H1 (cell line): ENCODE measurements around the gene MRC2. TPM values are rescaled to one million over a fixed set of nuclear protein-coding genes. Genes with fewer than 3 reads are reported as not detected.
A peak's percentile ranks its signal among the peaks of the same experiment; 100 is the strongest.

Source experiments
- CTCF ChIA-PET: fragments of 300-600 bp; sonication (Branson Sonifier 250); formaldehyde crosslinking; loops from one replicate; lab custom pipeline; 2021; ENCODE audit not compliant: partially characterized antibody; lab: Charles Lee
- POLR2A ChIA-PET: fragments of 300-600 bp; sonication (Branson Sonifier 250); formaldehyde crosslinking; loops from one replicate; lab custom pipeline; 2021; ENCODE audit warnings: inconsistent platforms; ENCODE audit not compliant: partially characterized antibody; lab: Charles Lee
- DNase-seq, 2 experiments: peaks; one replicate each; pipeline versions ENCODE4 v3.0.0 to v3.0.0-alpha.2; 2010 to 2022; ENCODE audit warnings: low spot score in 2 of 2, low read depth in 1 of 2, mixed read lengths in 1 of 2
- FAIRE-seq: peaks from 2 replicates; lab custom pipeline; 2011; peaks lifted over from hg19 to GRCh38; lab: Jason Lieb, UNC
- H2AFZ ChIP-seq: 2 replicates; pipeline ENCODE4 v1.8.1; 2012; ENCODE audit warnings: low read length, inconsistent platforms
- H2AK5ac ChIP-seq: 2 replicates; pipeline ENCODE4 v1.6.1; 2013; ENCODE audit warnings: low read depth, low read length
- H2BK120ac ChIP-seq: replicated peaks from 2 replicates; pipeline ENCODE3; 2013; ENCODE audit warnings: low read depth, low read length, inconsistent platforms
- H2BK12ac ChIP-seq: 2 replicates; pipeline ENCODE4 v1.6.1; 2013; ENCODE audit warnings: low read depth, low read length
- H2BK15ac ChIP-seq: 2 replicates; pipeline ENCODE4 v1.6.1; 2013; ENCODE audit warnings: low read length
- H2BK20ac ChIP-seq: 2 replicates; pipeline ENCODE4 v1.6.1; 2013; ENCODE audit warnings: low read length
- H2BK5ac ChIP-seq: 2 replicates; pipeline ENCODE4 v1.6.1; 2013; ENCODE audit warnings: low read depth, low read length
- H3K14ac ChIP-seq: 2 replicates; pipeline ENCODE4 v1.6.1; 2013; ENCODE audit warnings: inconsistent platforms; ENCODE audit not compliant: insufficient read length
- H3K18ac ChIP-seq: 2 replicates; pipeline ENCODE4 v1.6.1; 2013; ENCODE audit warnings: low read length; ENCODE audit errors: extremely low read depth
- H3K23ac ChIP-seq: 2 replicates; pipeline ENCODE4 v1.6.1; 2013; ENCODE audit warnings: inconsistent platforms; ENCODE audit not compliant: insufficient read length
- H3K23me2 ChIP-seq: 2 replicates; pipeline ENCODE4 v1.6.1; 2013; ENCODE audit warnings: low read depth, low read length
- H3K27ac ChIP-seq: 2 replicates; pipeline ENCODE4 v1.6.1; 2011; ENCODE audit warnings: low read depth, low read length, inconsistent platforms
- H3K27me3 ChIP-seq, 4 experiments: replicated peaks in 1 of 4; 1 replicate in 1 of 4; 2 replicates in 3 of 4; pipeline versions ENCODE4 v1.6.1 to v1.8.1; 2011 to 2013; ENCODE audit warnings: low read length in 3 of 4, mild to moderate bottlenecking in 3 of 4, inconsistent platforms in 2 of 4, mixed read lengths in 2 of 4, moderate library complexity in 1 of 4; ENCODE audit not compliant: control insufficient read depth in 3 of 4, insufficient read depth in 3 of 4; ENCODE audit errors: extremely low read depth in 1 of 4
- H3K36me3 ChIP-seq, 4 experiments: 2 replicates each; pipeline versions ENCODE4 v1.6.1 to v1.8.1; 2011 to 2013; ENCODE audit warnings: mild to moderate bottlenecking in 4 of 4, low read length in 3 of 4, moderate library complexity in 2 of 4, control low read depth in 1 of 4, inconsistent platforms in 1 of 4; ENCODE audit not compliant: insufficient read depth in 4 of 4, control insufficient read depth in 2 of 4
- H3K4ac ChIP-seq: replicated peaks from 2 replicates; pipeline ENCODE3; 2013; ENCODE audit warnings: low read length, low read depth, mixed read lengths, inconsistent platforms; ENCODE audit not compliant: insufficient read length
- H3K4me1 ChIP-seq, 4 experiments: replicated peaks in 1 of 4; 1 replicate in 1 of 4; 2 replicates in 3 of 4; pipeline versions ENCODE4 v1.6.1 to v1.8.1; 2011 to 2013; ENCODE audit warnings: low read length in 3 of 4, inconsistent platforms in 2 of 4, mixed read lengths in 1 of 4; ENCODE audit not compliant: insufficient read depth in 4 of 4, control insufficient read depth in 3 of 4
- H3K4me2 ChIP-seq, 2 experiments: 2 replicates each; pipeline versions ENCODE4 v1.6.1 to v1.8.1; 2011 to 2013; ENCODE audit warnings: low read depth in 2 of 2, low read length in 2 of 2, control low read depth in 1 of 2, inconsistent platforms in 1 of 2, mild to moderate bottlenecking in 1 of 2; ENCODE audit not compliant: insufficient read depth in 1 of 2
- H3K4me3 ChIP-seq, 4 experiments: fragments of 200-600, 300-600 bp in 1 of 4; sonication (generic), shearing (Covaris generic), sonication (Bioruptor Twin) in 1 of 4; 2 replicates each; pipeline versions ENCODE4 v1.5.1 to v1.8.1; 2011 to 2016; ENCODE audit warnings: low read length in 4 of 4, low read depth in 3 of 4, control low read depth in 2 of 4, inconsistent platforms in 2 of 4, mild to moderate bottlenecking in 2 of 4, mixed read lengths in 1 of 4, moderate library complexity in 1 of 4; ENCODE audit not compliant: insufficient read depth in 2 of 4; ENCODE audit errors: extremely low read depth in 1 of 4
- H3K56ac ChIP-seq: replicated peaks from 2 replicates; pipeline ENCODE3; 2013; ENCODE audit warnings: low read depth, mild to moderate bottlenecking, mixed read lengths, low read length, inconsistent platforms; ENCODE audit not compliant: insufficient read length
- H3K79me1 ChIP-seq: 2 replicates; pipeline ENCODE4 v1.6.1; 2013; ENCODE audit warnings: low read depth, low read length, control low read depth
- H3K79me2 ChIP-seq, 2 experiments: 2 replicates each; pipeline versions ENCODE4 v1.6.1 to v1.8.1; 2012 to 2013; ENCODE audit warnings: low read length in 2 of 2, mild to moderate bottlenecking in 2 of 2, inconsistent platforms in 1 of 2; ENCODE audit not compliant: insufficient read depth in 2 of 2, control insufficient read depth in 1 of 2
- H3K9ac ChIP-seq, 4 experiments: replicated peaks in 1 of 4; 1 replicate in 1 of 4; 2 replicates in 3 of 4; pipeline versions ENCODE4 v1.6.1 to v1.8.1; 2011 to 2013; ENCODE audit warnings: low read depth in 3 of 4, low read length in 3 of 4, control low read depth in 2 of 4, mild to moderate bottlenecking in 2 of 4, moderate library complexity in 2 of 4, inconsistent platforms in 1 of 4; ENCODE audit errors: extremely low read depth in 1 of 4
- H3K9me3 ChIP-seq, 2 experiments: 2 replicates each; pipeline versions ENCODE4 v1.6.1 to v1.8.1; 2012 to 2013; ENCODE audit warnings: mild to moderate bottlenecking in 2 of 2, moderate library complexity in 2 of 2, control low read depth in 1 of 2, inconsistent platforms in 1 of 2, low read depth in 1 of 2, low read length in 1 of 2, mixed read lengths in 1 of 2; ENCODE audit not compliant: insufficient read depth in 2 of 2
- H4K20me1 ChIP-seq, 2 experiments: replicated peaks in 1 of 2; 2 replicates each; pipeline versions ENCODE3 to v1.8.1; 2011 to 2013; ENCODE audit warnings: inconsistent platforms in 2 of 2, low read length in 2 of 2, mild to moderate bottlenecking in 1 of 2; ENCODE audit not compliant: insufficient read depth in 2 of 2, control insufficient read depth in 1 of 2
- H4K5ac ChIP-seq: 2 replicates; pipeline ENCODE4 v1.6.1; 2013; ENCODE audit warnings: low read length, low read depth, mixed read lengths, inconsistent platforms; ENCODE audit not compliant: insufficient read length
- H4K8ac ChIP-seq: 2 replicates; pipeline ENCODE4 v1.8.0; 2013; ENCODE audit warnings: mild to moderate bottlenecking, moderate library complexity, low read length, inconsistent platforms; ENCODE audit not compliant: insufficient read depth; ENCODE audit errors: extremely low read depth
- H4K91ac ChIP-seq: replicated peaks from 2 replicates; pipeline ENCODE3; 2013; ENCODE audit warnings: low read length, mixed read lengths, inconsistent platforms; ENCODE audit not compliant: insufficient read length
- CBX8 ChIP-seq: fragments of 300-800, 300-1000 bp; sonication (generic); IDR thresholded peaks from 2 replicates; pipeline ENCODE4 v1.7.1; 2016; ENCODE audit warnings: low read depth, low read length, borderline replicate concordance
- CTBP2 ChIP-seq: IDR thresholded peaks from 2 replicates; pipeline ENCODE4 v1.7.0; 2011; ENCODE audit warnings: borderline replicate concordance, mild to moderate bottlenecking, moderate library complexity, mixed read lengths, low read length; ENCODE audit not compliant: insufficient read depth, insufficient read length
- KDM1A ChIP-seq: fragments of 200-600, 300-600 bp; sonication (generic); IDR thresholded peaks from 2 replicates; pipeline ENCODE4 v1.7.1; 2016; ENCODE audit warnings: mild to moderate bottlenecking, low read length, borderline replicate concordance
- KDM4A ChIP-seq: IDR thresholded peaks from one replicate; pipeline ENCODE4 v1.7.1; 2012; ENCODE audit warnings: low read depth, mild to moderate bottlenecking, moderate library complexity, low read length, inconsistent platforms; ENCODE audit not compliant: severe bottlenecking
- PHF8 ChIP-seq: fragments of 200-600 bp; sonication (generic); conservative IDR thresholded peaks from 2 replicates; pipeline ENCODE4 v1.7.1; 2012; ENCODE audit warnings: low read depth, mild to moderate bottlenecking, inconsistent platforms, low read length, moderate library complexity
- RBBP5 ChIP-seq: IDR thresholded peaks from 2 replicates; pipeline ENCODE4 v1.7.1; 2012; ENCODE audit warnings: low read depth, mild to moderate bottlenecking, inconsistent platforms, low read length, moderate library complexity, borderline replicate concordance
- RNF2 ChIP-seq: fragments of 200-900, 300-1000 bp; sonication (generic); IDR thresholded peaks from 2 replicates; pipeline ENCODE4 v1.7.1; 2016; ENCODE audit warnings: borderline replicate concordance, low read depth, mild to moderate bottlenecking, antibody characterized with exemption, low read length; ENCODE audit not compliant: poor library complexity, severe bottlenecking; ENCODE audit errors: missing control alignments
- SIX5 ChIP-seq: IDR thresholded peaks from 2 replicates; pipeline ENCODE4 v1.6.1; 2011; ENCODE audit warnings: mild to moderate bottlenecking, low read depth, low read length
- SUZ12 ChIP-seq: fragments of 200-600 bp; sonication (generic); IDR thresholded peaks from 2 replicates; pipeline ENCODE4 v1.6.1; 2012; ENCODE audit warnings: mild to moderate bottlenecking, inconsistent platforms, low read length, moderate library complexity, mixed read lengths
- TAF1 ChIP-seq: IDR thresholded peaks from 2 replicates; pipeline ENCODE4 v1.6.1; 2011; ENCODE audit warnings: mild to moderate bottlenecking, low read depth, low read length
- WGBS, 2 experiments: shearing (Covaris generic) in 1 of 2; methylation state at CpG; one replicate each; pipeline versions ENCODE4 v1.1.6 to v1.1.7; 2013 to 2015; ENCODE audit warnings: low lambda C conversion rate in 2 of 2, mixed read lengths in 2 of 2, inconsistent platforms in 1 of 2, low coverage in 1 of 2, missing lambda C conversion rate in 1 of 2; ENCODE audit not compliant: insufficient replicate concordance in 2 of 2, insufficient coverage in 1 of 2, insufficient read length in 1 of 2; ENCODE audit errors: extremely low coverage in 1 of 2, missing lambda C conversion rate in 1 of 2; 5-methylcytosine and 5-hydroxymethylcytosine counted together
- polyA plus RNA-seq, 7 experiments: library from polyadenylated mRNA; depleted of rRNA in 3 of 7; stranded (reverse) in 5 of 7; unstranded in 2 of 7; fragments of >200 nt in 5 of 7; fragments of 200-250 nt in 2 of 7; gene quantifications; 1 replicate in 5 of 7; 2 replicates in 1 of 7; 4 replicates in 1 of 7; pipeline versions ENCODE4 v1.2.1 to v1.2.3, GENCODE V29; 2011 to 2013; ENCODE audit warnings: missing spikeins in 2 of 7, mixed read lengths in 2 of 7
- total RNA-seq: library from RNA; stranded (reverse); fragmentation: NEBNext Ultra II Directional; extraction: Animal tissue kit (Norgen Biotek cat#: 25700); gene quantifications from 2 replicates; pipeline ENCODE4 v1.2.1, GENCODE V29; 2021

MRC2 gene
- total and polyA plus RNA-seq, 2 of the 8 experiments (the other 6 are each of a cell fraction or from before 2014, with no cell fraction given): 7.0 to 24.2 TPM

DNA sequence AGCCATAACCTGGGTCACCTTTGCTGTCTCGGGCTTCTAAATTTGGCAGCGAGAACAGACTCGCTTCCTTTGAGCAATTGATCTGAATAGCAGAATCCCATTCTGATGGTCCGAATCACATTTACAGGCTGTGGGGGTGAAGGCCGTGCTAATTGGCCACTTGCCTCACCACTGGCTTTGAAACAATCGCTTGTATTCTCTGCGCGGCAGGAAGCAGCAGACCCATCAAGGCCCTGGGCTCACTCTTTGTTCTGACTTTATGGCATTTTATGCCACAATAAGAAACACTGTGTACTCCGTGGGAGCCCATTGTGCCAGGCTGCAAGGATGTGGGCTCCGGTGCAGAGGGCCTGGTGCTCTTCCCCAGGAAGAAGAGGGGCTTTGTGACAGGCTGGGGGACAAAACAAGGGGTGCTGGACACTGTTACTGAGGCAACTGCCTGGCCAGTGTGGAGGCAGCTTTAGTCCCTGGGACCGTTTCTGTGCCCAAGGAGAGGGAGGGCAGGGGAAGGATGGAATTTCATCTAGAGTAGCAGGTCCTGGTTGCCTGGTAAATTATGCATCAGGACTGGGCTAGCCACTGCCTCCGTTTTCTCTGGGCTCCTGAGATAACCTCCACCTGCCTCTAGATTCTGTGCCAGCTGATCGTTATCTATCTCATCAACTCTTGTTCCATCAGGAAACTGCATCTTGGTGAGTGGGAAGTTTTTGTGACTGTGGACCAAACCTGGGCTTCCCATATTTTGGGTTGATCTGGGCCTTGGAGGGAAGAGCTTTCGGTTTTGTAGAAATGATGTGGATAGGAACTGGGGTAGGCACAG is 78.5 kb downstream of the MRC2 start:
- Histone ChIP-seq H3K9ac (peak overlapping the region in 1 of 4 experiments; percentile 31; a peak in 2 of 7 replicates), H2AK5ac (no peak overlapping the region; the same call in 1 of the 2 replicates), H4K5ac (no peak overlapping the region), H3K9me3 (peaks cover 7 to 11% of the 10 kb centered on the region in 2 experiments), H3K4me3 (peak overlapping the region; percentile 42 to 74 (median 51); a peak in 7 of 8 replicates), H3K27ac (0 out of 2 replicates have a peak overlapping the region, but pooled peaks have one; percentile 25), H3K18ac (peak overlapping the region; percentile 89), H2AFZ (no peak overlapping the region), H2BK15ac (no peak overlapping the region), H2BK5ac (peak overlapping the region; percentile 88), H2BK12ac (peak overlapping the region; percentile 82; the same call in 1 of the 2 replicates), H3K14ac (no peak overlapping the region), H4K91ac (peak overlapping the region; percentile 77), H3K27me3 (peaks cover 0 to 7% (median 1%) of the 10 kb centered on the region in 4 experiments; a peak in 4 of 7 replicates), H3K79me2 (no peaks in the 10 kb centered on the region), H3K23me2 (peaks cover 19% of the 10 kb centered on the region; the same call in 1 of the 2 replicates), H3K4me1 (peaks cover 7 to 22% (median 13%) of the 10 kb centered on the region in 4 experiments), H2BK120ac (no peak overlapping the region), H2BK20ac (peak overlapping the region; percentile 64; the same call in 1 of the 2 replicates), H3K23ac (no peak overlapping the region), H3K4me2 (peak overlapping the region; percentile 70 to 87), H3K79me1 (no peaks in the 10 kb centered on the region), H4K8ac (no peak overlapping the region), H3K56ac (no peak overlapping the region), H4K20me1 (no peaks in the 10 kb centered on the region), H3K36me3 (no peaks in the 10 kb centered on the region; a peak in 1 of 8 replicates), H3K4ac (no peak overlapping the region)
- DNase-seq: peak; percentile 51 to 69
- WGBS, 2 experiments: 10% methylated on average over 14 of the region's 14 CpGs; no CpG with 5 or more reads in 1 of the 2 experiments
- CTCF ChIA-PET: interaction anchor here (1.0 to 2.1 kb wide), 6 partner anchors 13 to 274 kb away, joined by 3 to 6 read pairs (median 4); no protein-coding TSS in a partner anchor
- FAIRE-seq: peak; percentile 39
- POLR2A ChIA-PET: interaction anchor here (0.8 to 1.9 kb wide), 5 partner anchors 13 to 260 kb away, joined by 3 to 7 read pairs (median 3); no protein-coding TSS in a partner anchor
- TF ChIP-seq RNF2: no peak
- TF ChIP-seq KDM4A: peak; percentile 2
- TF ChIP-seq CBX8: no peak
- no peak for TF ChIP-seq RBBP5
- TF ChIP-seq PHF8: no peak
- no peak for TF ChIP-seq KDM1A
- no peak for TF ChIP-seq SUZ12
- TF ChIP-seq SIX5: no peak
- no peak for TF ChIP-seq TAF1
- peak; percentile 90 for TF ChIP-seq CTBP2
